Endothelial cell (in vitro differentiated cells): Measurements from ENCODE around the gene SINHCAF. TPM values are rescaled to one million over a fixed set of nuclear protein-coding genes. Genes with fewer than 3 reads are reported as not detected.
A peak's percentile ranks its signal among the peaks of the same experiment; 100 is the strongest.

Experiments
- DNase-seq: peaks from one replicate; pipeline ENCODE4 v3.0.0; 2021; ENCODE audit warnings: low spot score
- H3K27ac Mint-ChIP-seq: one replicate; pipeline ENCODE4 v1.8.0; 2021; ENCODE audit warnings: mixed read lengths, inconsistent platforms; ENCODE audit not compliant: unreplicated experiment
- H3K27me3 Mint-ChIP-seq: one replicate; pipeline ENCODE4 v1.8.0; 2021; ENCODE audit warnings: mild to moderate bottlenecking, moderate library complexity, mixed read lengths, inconsistent platforms; ENCODE audit not compliant: unreplicated experiment
- H3K36me3 Mint-ChIP-seq: one replicate; pipeline ENCODE4 v1.8.0; 2021; ENCODE audit warnings: mild to moderate bottlenecking, low read depth, mixed read lengths, inconsistent platforms; ENCODE audit not compliant: unreplicated experiment
- H3K4me1 Mint-ChIP-seq: one replicate; pipeline ENCODE4 v1.8.0; 2021; ENCODE audit warnings: mild to moderate bottlenecking, mixed read lengths, inconsistent platforms; ENCODE audit not compliant: unreplicated experiment
- H3K4me3 Mint-ChIP-seq: one replicate; pipeline ENCODE4 v1.8.0; 2021; ENCODE audit warnings: mild to moderate bottlenecking, mixed read lengths, inconsistent platforms; ENCODE audit not compliant: unreplicated experiment
- H3K9me3 Mint-ChIP-seq: one replicate; pipeline ENCODE4 v1.8.0; 2021; ENCODE audit warnings: mixed read lengths, inconsistent platforms; ENCODE audit not compliant: unreplicated experiment
- total RNA-seq: library from RNA; stranded (reverse); fragmentation: NEBNext Ultra II Directional; extraction: Animal tissue kit (Norgen Biotek cat#: 25700); gene quantifications from one replicate; pipeline ENCODE4 v1.2.1, GENCODE V29; 2021; ENCODE audit not compliant: unreplicated experiment
- TF ChIP-seq, protein P1 (sequence below): fragments of 200-600 bp; sonication (generic); IDR thresholded peaks from one replicate; pipeline ENCODE4 v1.5.0; 2021; ENCODE audit warnings: antibody characterized with exemption; ENCODE audit not compliant: unreplicated experiment

Gene SINHCAF
- total RNA-seq, 1 donor from 2014 or later: 205 TPM

DNA sequence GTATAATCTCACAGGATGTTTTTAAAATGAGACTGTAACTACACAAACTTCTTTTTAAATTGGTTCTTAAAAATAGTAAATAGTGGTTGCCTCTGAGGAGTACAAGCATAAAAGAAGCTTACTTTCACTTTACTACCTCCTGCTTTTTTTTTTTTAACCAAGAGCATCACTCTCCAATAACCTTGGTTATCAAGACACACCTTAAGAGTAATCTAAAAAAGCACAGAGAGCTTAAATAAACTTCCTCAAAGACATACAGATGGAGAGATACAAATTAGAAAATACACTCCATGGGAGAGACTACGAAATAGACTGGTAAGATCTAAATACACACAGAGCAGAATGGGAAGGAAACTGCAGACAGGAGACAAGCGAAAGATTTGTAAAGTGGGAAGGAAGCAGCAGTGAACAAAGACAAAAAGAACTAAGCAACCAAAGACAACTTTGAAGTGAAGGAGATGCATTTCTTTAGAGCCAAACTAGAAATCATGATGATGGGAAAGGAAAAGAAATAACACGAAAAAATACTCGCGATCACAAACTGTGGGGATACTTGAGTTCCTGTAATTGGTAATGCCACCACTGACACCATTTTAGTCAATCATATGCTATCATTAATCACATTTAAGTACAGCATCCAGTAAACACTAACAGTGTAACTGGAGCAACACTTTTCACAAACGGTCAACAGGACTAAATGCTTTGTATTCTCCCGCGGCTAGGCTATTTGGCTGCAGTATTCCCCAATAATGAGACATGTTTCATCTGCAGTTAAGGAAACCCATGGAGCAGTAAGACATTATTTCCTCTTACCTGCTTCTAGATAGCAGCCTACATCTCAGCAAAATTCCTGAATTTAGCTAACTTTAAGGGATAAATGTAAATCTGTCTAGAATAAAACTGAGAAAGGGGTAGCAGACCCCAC lies 8.2 kb downstream of the SINHCAF start:
- peaks cover 78% of the 10 kb centered on the region for H3K4me1 Mint-ChIP-seq
- peak overlapping the region; percentile 89 for H3K4me3 Mint-ChIP-seq
- DNase-seq: no peak

DNA sequence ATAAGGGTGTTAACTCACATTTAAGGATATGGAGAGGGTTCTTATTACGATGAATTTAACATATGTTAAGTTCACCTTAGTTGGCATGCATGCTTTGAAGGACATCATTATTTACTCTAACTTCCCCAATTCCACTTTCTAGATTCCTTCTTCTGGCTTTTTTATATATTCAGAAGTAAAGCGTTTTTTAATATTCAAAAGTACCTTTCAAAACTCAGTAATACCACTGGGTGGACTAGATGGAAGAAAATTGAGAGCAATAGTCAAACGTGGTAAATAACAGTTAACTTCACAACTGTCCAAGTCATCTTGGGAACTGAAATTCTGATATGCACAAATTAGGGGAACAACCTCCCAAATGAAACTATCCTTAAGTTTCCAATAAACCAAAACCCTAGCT lies 9.1 kb downstream of the SINHCAF start:
- DNase-seq: no peak
- H3K27ac Mint-ChIP-seq: peak overlapping the region; percentile 99
- H3K27me3 Mint-ChIP-seq: peaks cover 4% of the 10 kb centered on the region
- TF ChIP-seq, protein P1, sequence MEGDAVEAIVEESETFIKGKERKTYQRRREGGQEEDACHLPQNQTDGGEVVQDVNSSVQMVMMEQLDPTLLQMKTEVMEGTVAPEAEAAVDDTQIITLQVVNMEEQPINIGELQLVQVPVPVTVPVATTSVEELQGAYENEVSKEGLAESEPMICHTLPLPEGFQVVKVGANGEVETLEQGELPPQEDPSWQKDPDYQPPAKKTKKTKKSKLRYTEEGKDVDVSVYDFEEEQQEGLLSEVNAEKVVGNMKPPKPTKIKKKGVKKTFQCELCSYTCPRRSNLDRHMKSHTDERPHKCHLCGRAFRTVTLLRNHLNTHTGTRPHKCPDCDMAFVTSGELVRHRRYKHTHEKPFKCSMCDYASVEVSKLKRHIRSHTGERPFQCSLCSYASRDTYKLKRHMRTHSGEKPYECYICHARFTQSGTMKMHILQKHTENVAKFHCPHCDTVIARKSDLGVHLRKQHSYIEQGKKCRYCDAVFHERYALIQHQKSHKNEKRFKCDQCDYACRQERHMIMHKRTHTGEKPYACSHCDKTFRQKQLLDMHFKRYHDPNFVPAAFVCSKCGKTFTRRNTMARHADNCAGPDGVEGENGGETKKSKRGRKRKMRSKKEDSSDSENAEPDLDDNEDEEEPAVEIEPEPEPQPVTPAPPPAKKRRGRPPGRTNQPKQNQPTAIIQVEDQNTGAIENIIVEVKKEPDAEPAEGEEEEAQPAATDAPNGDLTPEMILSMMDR: no peak
- peak overlapping the region; percentile 89 for H3K4me3 Mint-ChIP-seq
- H3K4me1 Mint-ChIP-seq: peaks cover 77% of the 10 kb centered on the region
- H3K36me3 Mint-ChIP-seq: peaks cover 13% of the 10 kb centered on the region
- H3K9me3 Mint-ChIP-seq: no peaks in the 10 kb centered on the region

More for the DNA sequence above, 8.2 kb downstream of the SINHCAF start:
- Mint-ChIP-seq H3K36me3 (peaks cover 9% of the 10 kb centered on the region), H3K9me3 (no peaks in the 10 kb centered on the region), H3K27me3 (peaks cover 9% of the 10 kb centered on the region), H3K27ac (peak overlapping the region; percentile 99)
- TF ChIP-seq, protein P1: no peak

DNA sequence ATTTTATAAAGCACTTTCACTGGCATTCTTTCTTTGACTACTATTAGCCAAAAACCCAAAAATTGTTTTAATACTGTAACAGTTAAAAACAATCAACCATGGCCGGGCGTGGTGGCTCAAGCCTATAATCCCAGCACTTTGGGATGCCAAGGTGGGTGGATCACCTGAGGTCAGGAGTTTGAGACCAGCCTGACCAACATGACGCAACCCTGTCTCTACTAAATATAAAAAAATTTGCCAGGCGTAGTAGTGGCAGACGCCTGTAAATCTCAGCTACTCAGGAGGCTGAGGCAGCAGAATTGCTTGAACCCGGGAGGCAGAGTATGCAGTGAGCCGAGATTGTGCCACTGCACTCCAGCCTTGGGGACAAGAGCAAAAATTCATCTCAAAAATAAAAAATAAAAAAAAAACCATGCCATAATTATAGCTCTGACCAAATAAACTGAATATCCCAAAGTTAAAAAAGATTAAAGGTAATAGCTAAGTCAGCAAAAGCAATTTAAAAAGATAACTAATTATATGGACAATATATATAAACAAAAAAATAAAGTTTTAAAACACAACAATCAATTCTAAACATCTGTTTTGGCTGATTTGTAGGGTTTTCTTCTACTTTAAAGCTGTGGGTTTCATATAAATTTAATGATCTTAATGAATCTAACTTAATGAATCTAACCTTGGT lies 10.0 kb downstream of the SINHCAF start:
- peaks cover 73% of the 10 kb centered on the region for H3K4me1 Mint-ChIP-seq
- H3K9me3 Mint-ChIP-seq: no peaks in the 10 kb centered on the region
- no peak for DNase-seq
- peak overlapping the region; percentile 22 for H3K4me3 Mint-ChIP-seq
- peaks cover 7% of the 10 kb centered on the region for H3K27me3 Mint-ChIP-seq
- TF ChIP-seq, protein P1: no peak
- H3K27ac Mint-ChIP-seq: peak overlapping the region; percentile 95
- H3K36me3 Mint-ChIP-seq: peaks cover 19% of the 10 kb centered on the region

DNA sequence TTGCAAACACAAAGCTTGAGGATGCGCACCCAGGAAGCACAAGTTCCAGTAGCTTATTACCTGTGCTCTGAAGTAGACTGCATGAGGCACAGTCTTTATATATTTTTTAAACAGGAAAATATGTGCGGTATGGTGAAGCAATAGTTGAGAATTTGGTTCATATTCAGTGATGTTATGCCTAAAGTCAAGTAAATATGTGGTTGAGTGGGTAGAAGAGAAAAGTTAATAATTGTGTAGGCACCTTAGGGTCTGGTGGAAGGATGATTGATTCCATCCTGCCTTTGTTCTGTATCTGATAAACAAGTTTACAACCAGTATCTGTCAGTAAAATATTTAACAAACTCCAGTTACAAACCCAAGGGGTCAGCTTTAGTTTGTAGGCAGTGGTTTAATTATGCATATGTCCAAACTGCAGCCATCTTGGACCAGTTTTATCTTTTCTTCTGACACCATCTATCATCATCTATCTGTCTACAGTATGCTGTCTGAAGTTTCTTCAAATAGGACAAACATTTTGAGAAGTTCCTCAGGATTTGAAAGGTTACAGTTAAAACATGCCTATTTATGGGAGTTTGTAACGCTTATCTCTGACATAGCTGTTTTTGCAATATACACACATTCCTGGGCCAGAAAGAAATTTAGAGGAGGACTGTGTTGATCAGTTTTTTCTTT lies 10.8 kb downstream of the SINHCAF start:
- no peaks in the 10 kb centered on the region for H3K9me3 Mint-ChIP-seq
- H3K4me3 Mint-ChIP-seq: no peak overlapping the region
- peaks cover 7% of the 10 kb centered on the region for H3K27me3 Mint-ChIP-seq
- no peak for DNase-seq
- H3K4me1 Mint-ChIP-seq: peaks cover 70% of the 10 kb centered on the region
- H3K36me3 Mint-ChIP-seq: peaks cover 23% of the 10 kb centered on the region
- TF ChIP-seq, protein P1: no peak
- peak overlapping the region; percentile 95 for H3K27ac Mint-ChIP-seq
